Measurements from ENCODE around the gene ACIN1.
"Not testable (repeated sequence)": the region's sequence is repeated elsewhere in the genome, so short reads cannot be mapped to it uniquely, and the experiment has no call there.

Gene ACIN1

DNA sequence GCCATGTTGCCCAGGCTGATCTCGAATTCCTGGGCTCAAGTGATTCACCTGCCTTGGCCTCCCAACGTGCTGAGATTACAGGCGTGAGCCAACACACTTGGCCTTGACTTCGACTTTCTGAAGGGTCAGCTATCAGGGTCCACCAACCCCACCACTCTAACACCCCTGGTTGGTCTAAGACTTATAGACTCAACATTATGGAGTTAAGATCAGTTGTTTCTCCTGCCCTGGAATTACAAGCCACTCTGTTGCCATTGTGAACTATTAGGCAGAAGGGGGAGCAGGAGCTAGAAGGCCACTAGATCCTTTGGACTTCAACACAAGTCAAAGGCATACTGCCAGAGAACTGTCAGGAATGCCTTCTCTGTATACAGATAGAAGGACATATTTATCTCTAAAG, 54.8 kb downstream of the ACIN1 start:
- no peak for DNase-seq

DNA sequence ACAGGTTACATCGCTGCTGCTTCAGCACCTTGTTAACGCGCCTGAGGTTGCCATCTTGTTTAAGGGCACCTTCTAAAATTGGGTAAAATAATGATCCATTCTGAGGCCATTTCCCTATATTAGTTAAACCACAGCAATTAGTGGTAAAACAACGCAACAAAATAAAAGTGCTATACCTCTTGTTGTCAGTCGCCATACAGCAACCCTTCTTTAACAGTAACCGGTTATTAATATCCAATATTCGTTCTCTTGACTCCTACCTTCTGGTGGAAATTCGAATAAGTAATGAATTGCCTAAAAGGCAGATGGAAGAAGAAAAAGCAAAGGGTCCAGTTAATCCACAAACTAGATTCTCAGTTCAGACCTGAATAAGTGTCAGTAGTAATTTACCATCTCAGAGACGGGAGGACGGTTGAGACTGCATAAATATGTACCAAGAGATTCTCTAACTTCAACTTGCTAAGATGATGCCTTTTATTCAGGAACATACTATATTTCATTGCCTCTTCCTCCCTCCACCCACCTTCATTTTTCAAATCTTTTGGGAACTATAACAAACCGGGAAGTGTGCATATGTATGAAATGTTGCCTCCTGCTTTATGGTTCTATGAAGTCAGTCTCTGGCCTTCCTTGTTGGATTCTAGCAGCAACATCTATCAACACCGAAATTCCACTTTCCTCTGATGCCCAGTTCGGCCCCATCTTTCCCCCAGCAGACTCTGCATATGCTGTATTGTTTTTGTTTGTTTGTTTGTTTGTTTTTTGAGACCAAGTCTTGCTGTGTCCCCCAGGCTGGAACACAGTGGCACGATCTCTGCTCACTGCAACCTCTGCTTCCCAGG, 59.4 kb downstream of the ACIN1 start:
- no peak for DNase-seq

DNA sequence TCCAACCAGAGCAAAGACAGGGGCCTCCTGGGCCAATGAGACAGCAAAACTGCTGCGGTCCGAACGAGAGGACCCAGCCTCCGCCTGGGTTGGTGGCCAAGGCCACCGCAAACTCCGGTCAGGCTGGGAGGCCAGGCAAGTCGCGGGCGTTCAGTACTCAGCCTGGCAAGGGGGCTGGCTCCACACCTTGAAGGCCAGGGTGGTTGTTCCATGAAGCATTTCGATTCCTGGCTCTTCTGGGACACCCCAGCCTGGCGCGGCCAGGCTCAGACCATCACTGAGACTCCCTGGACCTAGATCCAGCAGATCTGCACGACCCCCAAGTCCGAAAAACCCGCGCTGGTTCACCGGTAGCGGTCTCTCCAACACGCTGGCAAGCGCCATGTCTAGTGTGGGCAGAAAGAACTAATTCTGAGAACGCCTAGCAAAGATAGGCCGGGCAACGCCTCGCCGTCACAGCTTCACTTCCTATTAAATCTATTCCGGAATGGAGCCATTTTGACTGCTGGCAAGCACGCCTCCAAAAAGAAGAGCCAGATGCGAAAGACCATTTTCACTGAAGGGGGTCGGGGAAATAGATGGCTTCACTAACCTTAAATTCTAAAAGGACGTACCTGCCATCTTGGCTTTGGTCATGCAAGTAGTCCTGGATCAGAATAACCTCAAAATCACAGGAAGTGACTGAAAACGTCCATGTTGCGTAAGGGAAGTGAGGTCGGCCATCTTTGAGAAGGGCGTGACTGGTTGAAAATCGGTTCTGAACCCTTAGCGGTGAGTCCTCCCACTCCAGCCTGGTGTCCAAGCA, 60.2 kb downstream of the ACIN1 start, which contains the start of gene PSMB5:
TSS of gene PSMB5 (minus strand) at position 403 of the 805 bp plus-strand sequence. CDS start at position 384, 19 bp downstream.
- DNase-seq = no peak

DNA sequence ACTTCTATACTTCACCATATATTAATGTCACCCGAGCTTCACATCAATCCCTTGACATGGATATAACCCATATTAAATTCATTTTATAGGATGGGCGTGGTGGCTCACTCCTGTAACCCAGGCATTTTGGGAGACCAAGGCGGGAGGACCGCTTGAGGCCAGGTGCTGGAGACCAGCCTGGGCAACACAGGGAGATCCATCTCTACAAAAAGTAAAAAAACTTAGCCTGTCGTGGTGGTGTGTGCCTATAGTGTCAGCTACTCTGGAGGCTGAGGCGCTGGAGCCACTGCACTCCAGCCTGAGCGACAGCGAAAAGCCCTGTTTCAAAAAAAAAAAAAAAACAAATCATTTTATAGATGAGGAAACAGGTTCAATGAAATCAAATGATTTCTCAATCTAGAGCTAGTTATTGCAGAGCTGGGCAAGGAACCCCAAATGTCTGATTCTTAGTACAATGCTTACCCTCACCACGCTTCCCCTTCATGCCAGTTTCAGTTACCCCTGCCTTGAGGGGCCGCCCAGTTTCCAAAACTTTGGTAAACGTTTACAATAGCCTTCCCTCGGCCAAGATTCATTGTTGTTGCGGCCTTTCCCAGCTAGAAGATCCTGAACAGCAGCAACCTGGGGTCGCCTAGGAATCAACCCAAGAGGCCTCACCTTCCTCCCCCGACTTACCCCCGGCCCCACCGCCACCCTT, 61.0 kb downstream of the ACIN1 start:
- DNase-seq = no peak

DNA sequence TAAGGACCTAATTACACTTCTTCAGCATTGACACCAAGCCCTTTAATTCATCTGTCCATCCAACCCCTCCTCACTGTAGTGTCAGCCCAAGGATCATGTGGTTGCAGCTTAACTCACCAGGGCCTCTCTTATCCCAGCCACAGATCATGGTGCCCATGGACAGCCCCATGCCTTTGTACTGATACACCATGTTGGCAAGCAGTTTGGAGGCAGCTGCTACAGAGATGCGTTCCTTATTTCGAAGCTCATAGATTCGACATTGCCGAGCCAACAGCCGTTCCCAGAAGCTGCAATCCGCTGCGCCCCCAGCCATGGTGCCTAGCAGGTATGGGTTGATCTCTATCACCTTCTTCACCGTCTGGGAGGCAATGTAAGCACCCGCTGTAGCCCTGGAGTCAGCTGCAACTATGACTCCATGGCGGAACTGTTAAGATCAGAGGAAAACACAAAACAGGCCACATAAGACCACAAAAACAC, 61.6 kb downstream of the ACIN1 start:
- DNase-seq = no peak

DNA sequence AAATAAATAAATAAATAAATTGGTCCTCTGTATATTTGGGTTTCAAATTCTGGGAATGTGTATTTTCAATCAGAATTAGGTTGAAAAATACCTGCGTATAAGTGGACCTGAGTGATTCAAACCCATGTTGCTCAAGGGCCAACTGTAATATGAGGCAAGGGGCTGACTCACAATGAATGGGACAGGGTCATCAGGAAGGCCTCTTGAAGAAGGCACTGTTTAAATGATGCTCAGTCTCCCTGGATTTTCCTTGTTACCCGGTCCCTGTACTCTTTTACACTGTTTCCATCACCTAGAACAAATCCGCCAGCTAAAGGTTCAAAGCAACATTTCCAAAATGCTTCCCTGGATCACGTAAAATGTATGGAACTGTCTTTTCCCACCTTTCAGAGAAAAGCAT, 64.0 kb downstream of the ACIN1 start:
- no peak for DNase-seq

DNA sequence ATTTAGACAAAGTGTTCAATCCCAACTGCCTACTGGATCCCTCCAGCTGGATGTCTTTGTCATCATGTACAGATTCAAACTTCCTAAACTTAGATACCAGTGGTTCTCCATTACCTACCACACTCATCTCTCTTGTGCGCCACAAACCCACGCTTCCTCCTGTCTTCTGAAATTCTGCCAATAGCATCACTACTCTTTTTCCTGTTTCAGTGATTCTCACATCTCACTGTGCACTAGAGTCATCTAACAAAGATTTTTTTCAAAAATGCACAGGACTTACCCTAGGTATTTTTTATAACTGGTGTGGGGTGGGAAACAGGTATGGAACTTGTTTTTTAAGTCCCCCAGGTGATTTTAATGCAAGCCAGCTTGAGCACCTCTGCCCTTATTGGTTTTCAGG, 66.1 kb downstream of the ACIN1 start:
- DNase-seq = no peak

DNA sequence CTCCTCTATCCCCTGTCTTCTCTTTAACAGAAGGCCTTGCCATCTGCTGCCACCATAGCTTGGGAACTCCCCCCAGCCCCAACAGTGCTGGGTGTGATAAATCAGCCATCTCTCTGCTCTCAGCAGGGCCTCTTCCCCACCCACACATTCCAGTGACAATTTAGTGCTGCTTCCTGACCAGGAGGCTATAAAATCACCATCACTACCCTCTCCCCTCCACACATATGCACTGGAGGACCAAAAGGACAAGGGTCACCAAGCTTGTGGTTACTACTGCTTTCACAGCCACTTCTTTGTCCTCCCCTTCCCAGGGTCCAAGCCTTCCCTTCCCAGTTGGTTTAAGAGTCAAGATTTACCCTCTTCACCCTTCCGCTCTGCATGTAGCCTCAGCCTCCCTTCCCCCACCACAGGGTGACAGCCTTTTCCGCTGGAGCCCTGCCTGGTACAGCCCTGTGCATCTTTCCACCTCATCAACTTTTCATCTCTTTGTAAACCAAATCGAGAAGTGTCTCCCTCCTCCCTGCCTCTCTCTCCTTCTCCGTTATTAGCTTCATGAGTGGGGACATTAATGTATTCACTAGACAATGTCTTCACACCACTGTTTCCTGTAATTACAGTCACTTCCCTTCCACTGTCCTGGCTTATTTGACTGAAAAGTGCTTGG, 69.7 kb downstream of the ACIN1 start:
- no peak for DNase-seq

DNA sequence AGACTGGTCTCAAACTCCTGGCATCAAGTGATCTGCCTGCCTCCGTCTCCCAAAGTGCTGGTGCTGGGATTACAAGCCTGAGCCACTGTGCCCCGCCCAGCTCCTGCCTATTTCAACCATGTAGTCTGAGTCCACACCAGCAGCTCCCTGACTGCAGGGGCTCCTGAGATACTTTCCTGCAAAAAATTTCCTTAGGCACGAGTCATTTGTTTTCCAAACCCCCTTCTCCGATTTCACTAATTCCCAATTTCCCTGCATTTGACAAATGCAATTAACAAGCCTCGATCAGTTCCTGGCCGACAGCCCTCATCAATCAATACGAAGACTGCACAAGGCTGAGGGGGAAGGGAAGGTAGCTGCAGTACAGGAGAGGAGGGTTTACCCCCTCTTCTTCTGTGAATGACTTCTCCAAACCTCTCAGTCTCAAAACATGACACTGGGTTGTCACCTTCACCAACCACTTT, 70.3 kb downstream of the ACIN1 start:
- DNase-seq = no peak

DNA sequence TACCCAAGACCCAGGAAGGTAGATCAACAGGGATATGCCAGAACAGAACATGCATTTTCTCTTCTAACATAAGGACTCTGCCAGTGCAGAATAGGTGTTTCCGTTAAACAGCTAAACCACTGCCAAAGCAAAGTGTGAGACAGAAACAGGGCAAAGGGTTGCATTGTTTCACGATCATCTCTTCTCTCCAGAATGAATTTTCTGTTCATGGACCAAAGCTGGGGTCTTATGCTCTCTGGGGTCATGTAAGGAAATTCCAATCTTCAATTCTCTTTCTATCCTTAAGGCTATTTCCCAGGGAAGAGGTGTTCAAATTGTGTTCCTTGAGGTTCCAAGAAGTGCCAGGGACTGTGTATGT, 71.2 kb downstream of the ACIN1 start:
- DNase-seq = no peak

DNA sequence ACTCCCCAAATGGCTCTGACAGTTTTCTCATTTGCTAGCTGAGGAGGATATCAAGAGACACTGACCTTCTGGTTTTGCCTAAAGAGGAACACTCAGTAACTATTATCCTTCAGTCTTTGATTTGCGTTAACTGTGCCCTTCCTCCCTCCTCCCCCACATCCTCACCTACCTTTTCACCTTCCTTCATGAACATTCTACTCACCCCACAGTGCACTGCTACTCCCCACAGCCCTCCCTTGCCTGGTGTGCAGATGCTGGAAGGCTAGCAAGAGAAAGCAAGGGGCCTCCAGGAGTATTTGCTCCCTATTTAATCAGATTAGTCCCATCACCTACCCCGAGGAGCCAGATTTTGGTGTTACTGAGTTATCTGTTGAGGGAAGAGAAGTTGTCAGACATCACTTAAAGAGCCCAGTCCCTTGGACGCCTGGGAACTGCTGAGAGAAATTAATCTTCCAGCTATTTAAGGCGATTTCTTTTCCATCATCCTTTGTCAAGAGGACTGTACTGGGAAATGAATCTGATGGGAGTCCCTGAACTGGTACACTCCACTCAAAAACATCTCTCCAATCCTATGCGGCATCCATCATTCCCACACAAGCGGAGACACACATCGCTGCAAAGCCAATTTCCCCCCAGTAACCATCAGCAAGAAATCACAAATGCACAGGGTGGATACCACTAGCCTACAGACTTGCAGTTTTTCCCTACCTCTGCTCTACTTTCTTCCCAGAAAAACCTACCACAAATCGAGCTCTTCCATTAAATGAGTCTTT, 71.7 kb downstream of the ACIN1 start:
- DNase-seq = no peak

DNA sequence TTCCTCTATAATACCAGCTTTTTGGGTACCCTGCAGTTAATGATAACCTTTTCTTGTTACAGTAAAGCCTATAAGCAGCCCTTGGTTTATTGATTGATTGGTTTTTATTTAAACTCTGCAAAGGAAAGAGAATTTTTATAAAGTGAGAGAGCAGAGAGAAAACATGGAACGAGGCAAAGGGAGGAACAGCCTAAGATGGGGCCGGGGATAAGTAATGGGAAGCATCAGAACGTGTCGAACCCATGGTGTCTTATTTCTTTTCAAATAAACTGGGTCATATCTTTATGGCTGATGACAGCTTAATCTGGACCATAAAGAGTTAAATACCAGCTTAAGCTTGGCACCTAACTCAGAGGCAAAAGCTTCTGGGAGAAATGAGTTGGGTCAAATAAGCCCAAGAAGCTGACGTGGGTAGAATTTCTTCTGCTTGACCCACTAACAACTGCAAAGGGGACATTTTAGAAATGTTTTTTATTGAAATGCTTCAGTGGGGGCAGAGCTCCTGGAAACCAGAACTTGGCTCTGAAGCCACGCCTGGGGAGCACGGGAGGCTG, 73.0 kb downstream of the ACIN1 start:
- DNase-seq = no peak

DNA sequence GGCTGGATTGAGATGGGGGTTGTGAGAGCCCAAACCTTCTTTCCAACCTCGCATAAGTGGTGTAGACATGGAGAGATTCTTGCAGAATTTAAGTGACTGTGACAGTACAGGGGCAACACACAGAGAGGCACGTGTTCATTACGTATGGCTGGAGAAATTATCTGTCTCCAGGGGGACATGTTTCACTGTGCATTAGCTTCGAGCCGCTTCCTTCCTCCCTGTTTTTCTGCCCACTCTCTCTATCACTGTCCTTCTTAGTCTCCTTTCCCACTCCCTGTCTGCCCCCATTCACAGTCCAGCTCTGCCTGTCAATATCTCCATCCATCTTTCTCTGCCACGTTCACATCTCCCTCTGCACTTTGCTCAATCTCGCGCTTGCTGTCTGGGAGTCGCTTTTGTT, 73.5 kb downstream of the ACIN1 start:
- no peak for DNase-seq

DNA sequence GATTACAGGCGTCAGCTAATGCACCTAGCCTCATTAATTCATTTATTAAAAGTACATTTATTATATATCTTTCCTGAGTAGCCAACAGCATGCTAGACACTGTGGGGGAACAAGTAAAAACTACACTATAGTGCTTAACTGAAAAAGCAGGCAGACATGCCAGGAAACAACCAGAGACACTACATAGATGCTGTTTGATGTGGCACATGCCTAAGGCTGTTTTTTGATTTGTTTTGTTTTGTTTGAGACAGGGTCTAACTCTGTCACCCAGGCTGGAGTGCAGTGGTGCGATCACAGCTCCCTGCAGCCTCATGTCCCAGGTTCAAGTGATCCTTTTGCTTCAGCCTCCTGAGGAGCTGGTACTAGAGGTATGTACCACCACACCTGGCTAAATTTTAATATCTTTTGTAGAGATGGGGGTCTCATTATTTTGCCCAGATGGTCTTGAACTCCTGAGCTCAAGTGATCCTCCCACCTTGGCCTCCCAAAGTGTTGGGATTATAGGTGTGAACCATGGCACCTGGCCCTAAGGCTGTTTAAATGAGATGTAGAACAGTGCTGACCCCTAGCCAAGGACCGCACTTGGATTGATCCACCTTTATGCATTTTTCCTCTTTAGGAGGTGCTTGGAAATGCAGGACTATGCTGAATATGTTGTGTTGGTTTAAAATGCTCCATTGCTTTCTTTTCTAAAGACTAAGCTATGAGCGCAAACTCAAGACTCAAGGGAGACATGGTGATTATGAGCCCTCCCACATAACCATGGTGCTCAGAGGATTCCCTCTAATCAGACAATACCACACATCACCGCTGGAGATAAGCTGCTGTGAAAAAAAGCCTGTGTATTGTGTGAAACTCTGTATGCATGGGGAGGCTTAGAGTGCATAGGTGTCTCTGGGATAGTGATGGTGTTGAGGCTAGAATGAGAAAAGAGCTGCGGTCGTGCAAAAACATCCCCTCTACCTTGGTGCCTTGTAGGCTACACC, 74.5 kb downstream of the ACIN1 start:
- no peak for DNase-seq

DNA sequence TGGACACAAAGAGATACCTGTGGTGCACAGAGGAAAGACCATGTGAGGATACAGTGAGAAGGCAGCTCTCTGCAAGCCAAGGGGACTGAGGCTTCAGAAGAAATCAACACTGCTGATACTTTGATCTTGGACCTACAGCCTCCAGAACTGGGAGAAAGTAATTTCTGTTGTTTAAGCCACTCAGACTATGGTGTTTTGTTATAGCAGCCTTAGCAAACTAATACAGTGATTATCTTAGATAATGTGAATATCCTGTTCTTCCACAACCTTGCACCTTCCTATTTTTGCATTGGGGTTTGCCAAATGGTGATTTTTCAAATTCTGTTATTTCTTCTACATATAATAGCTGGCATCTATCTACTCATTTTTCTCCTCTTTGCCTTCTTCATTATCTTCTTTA, 76.8 kb downstream of the ACIN1 start:
- no peak for DNase-seq

DNA sequence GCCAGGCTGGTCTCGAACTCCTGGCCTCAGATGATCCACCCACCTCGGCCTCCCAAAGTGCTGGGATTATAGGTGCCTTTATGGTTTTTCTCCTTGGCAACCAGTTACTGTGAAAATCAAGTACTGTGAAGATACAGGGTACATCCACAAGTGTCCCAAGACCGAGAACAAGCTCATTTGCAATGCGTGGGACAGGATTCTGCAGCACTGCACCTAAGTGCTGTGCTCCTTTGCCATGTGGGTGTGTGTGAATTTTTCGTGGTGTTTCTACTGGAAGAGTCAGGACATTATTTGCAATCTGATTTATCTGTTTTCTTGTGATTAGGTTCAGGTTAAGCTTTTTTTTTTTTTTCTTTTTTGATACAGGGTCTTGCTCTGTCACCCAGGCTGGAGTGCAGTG, 77.8 kb downstream of the ACIN1 start:
- no peak for DNase-seq

DNA sequence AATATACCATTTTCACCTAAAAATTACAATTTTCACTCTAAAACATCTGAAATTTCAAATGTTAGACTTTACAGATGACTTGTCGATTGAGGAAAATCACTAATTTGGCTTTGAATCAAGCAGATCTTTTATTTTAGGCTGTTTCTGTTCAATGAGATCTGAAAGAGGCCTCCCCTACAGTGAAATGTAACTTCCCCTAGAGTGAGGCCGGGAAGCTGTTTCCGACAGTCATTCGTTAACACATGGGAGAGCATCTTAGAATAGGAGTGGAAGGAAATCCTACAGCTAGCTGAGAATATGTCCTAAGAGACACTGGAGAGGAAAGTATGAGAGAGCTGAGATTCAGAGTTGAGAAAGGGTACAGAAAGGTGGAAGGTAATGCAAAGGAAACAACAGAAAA, 79.3 kb downstream of the ACIN1 start:
- no peak for DNase-seq

DNA sequence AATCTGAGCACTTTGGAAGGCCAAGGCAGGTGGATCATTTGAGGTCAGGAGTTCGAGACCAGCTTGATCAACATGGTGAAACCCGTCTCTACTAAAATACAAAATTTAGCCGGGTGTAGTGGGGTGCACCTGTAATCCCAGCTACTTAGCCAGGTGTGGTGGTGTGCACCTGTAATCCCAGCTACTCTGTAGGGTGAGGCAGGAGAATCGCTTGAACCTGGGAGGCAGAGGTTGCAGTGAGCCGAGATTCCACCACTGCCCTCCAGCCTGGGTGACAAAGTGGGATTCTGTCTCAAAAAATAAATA, 81.2 kb downstream of the ACIN1 start:
- not testable (repeated sequence) for DNase-seq

DNA sequence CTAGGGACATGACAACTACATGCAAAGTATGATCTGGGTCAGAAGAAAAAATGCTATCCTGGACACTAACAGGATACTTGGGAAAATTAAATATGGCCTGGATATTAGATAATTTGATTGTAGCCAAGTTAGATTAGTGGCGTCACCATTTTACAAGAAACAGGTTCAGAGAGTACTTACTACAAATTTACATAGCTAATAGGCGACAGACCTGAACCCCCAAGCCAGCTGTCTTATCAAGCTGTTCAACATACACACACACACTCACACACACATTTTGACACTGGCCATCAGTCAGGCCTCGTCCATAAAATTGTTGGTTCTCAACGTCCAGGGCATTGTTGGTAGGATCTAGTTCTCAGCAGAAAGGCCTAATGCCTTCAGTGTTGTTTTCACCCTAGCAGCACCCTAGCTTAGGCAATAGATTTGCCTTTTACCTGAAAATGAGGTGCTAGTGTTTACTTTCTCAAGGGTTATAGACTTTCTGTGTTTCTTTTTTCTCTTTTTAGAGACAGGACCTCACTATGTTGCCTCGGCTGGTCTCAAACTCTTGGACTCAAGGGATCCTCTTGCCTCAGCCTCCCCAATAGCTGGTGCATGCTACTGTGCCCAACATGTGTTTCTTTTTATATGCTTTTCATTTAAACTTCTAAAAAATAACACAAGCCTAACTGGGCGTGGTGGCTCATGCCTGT, 81.7 kb downstream of the ACIN1 start:
- no peak for DNase-seq

Data from DMS53 (cell line).